Mammary epithelial cell (primary cell): ENCODE data around the gene ABL1.

Experiments used
- CTCF ChIP-seq, 2 donors: IDR thresholded peaks in 1 of 2; conservative IDR thresholded peaks in 1 of 2; 2 replicates each; pipeline ENCODE4 v1.5.1; 2011 to 2012; ENCODE audit warnings: inconsistent platforms in 2 of 2, low read length in 2 of 2, mild to moderate bottlenecking in 2 of 2, control low read depth in 1 of 2, low read depth in 1 of 2; ENCODE audit not compliant: insufficient read depth in 1 of 2; ENCODE audit errors: extremely low read depth in 1 of 2
- EZH2 ChIP-seq: IDR thresholded peaks from 2 replicates; pipeline ENCODE4 v1.6.1; 2012; ENCODE audit warnings: low read length, inconsistent platforms, borderline replicate concordance

- TF ChIP-seq CTCF (conservative IDR thresholded peaks at IDR 0.05 in 1 of 2, IDR thresholded peaks at IDR 0.05 in 1 of 2; ENCODE audit: extremely low read depth in 1 of 2, insufficient read depth in 1 of 2, low read depth in 1 of 2, low read length in 2 of 2) (no peak), EZH2 (no peak)
Measured at GRCh38 chr9:130883479-130883878, 48.4 kb downstream of the ABL1 start.
